ENCODE data around the gene MRPL47. TPM values are rescaled to one million over a fixed set of nuclear protein-coding genes. Genes with fewer than 3 reads are reported as not detected.

MRPL47 gene
- total and polyA plus RNA-seq, 2 experiments from 2014 or later, result 46.7 to 229 TPM

- Mint-ChIP-seq H3K27me3 (ENCODE audit: insufficient read depth, low read depth, poor library complexity) (peaks cover 1% of the 10 kb centered on the region), H3K36me3 (ENCODE audit: low read depth) (no peaks in the 10 kb centered on the region), H3K4me3 (no peak overlapping the region), H3K4me1 (peaks cover 5% of the 10 kb centered on the region; the same call in 1 of the 3 replicates), H3K9me3 (no peaks in the 10 kb centered on the region), H3K27ac (no peak overlapping the region)
- Histone ChIP-seq H3K36me3 (ENCODE audit: insufficient read depth) (no peaks in the 10 kb centered on the region), H3K4me1 (ENCODE audit: insufficient read depth) (no peaks in the 10 kb centered on the region), H3K79me2 (replicated peaks; ENCODE audit: insufficient read depth) (no peaks in the 10 kb centered on the region), H3K9me2 (ENCODE audit: insufficient read depth) (no peaks in the 10 kb centered on the region), H3K4me2 (no peak overlapping the region), H3F3A (replicated peaks; ENCODE audit: low read depth) (no peaks in the 10 kb centered on the region), H3K4me3 (no peak overlapping the region), H3K27me3 (ENCODE audit: insufficient read depth) (no peaks in the 10 kb centered on the region), H3K27ac (ENCODE audit: low read depth) (no peak overlapping the region), H4K20me1 (replicated peaks; ENCODE audit: insufficient read depth) (no peaks in the 10 kb centered on the region), H2AFZ (peak overlapping the region; percentile 32; the same call in 1 of the 2 replicates)
- DNase-seq (ENCODE audit: low spot score) (no peak), ATAC-seq (no peak)
- TF ChIP-seq, protein P1, sequence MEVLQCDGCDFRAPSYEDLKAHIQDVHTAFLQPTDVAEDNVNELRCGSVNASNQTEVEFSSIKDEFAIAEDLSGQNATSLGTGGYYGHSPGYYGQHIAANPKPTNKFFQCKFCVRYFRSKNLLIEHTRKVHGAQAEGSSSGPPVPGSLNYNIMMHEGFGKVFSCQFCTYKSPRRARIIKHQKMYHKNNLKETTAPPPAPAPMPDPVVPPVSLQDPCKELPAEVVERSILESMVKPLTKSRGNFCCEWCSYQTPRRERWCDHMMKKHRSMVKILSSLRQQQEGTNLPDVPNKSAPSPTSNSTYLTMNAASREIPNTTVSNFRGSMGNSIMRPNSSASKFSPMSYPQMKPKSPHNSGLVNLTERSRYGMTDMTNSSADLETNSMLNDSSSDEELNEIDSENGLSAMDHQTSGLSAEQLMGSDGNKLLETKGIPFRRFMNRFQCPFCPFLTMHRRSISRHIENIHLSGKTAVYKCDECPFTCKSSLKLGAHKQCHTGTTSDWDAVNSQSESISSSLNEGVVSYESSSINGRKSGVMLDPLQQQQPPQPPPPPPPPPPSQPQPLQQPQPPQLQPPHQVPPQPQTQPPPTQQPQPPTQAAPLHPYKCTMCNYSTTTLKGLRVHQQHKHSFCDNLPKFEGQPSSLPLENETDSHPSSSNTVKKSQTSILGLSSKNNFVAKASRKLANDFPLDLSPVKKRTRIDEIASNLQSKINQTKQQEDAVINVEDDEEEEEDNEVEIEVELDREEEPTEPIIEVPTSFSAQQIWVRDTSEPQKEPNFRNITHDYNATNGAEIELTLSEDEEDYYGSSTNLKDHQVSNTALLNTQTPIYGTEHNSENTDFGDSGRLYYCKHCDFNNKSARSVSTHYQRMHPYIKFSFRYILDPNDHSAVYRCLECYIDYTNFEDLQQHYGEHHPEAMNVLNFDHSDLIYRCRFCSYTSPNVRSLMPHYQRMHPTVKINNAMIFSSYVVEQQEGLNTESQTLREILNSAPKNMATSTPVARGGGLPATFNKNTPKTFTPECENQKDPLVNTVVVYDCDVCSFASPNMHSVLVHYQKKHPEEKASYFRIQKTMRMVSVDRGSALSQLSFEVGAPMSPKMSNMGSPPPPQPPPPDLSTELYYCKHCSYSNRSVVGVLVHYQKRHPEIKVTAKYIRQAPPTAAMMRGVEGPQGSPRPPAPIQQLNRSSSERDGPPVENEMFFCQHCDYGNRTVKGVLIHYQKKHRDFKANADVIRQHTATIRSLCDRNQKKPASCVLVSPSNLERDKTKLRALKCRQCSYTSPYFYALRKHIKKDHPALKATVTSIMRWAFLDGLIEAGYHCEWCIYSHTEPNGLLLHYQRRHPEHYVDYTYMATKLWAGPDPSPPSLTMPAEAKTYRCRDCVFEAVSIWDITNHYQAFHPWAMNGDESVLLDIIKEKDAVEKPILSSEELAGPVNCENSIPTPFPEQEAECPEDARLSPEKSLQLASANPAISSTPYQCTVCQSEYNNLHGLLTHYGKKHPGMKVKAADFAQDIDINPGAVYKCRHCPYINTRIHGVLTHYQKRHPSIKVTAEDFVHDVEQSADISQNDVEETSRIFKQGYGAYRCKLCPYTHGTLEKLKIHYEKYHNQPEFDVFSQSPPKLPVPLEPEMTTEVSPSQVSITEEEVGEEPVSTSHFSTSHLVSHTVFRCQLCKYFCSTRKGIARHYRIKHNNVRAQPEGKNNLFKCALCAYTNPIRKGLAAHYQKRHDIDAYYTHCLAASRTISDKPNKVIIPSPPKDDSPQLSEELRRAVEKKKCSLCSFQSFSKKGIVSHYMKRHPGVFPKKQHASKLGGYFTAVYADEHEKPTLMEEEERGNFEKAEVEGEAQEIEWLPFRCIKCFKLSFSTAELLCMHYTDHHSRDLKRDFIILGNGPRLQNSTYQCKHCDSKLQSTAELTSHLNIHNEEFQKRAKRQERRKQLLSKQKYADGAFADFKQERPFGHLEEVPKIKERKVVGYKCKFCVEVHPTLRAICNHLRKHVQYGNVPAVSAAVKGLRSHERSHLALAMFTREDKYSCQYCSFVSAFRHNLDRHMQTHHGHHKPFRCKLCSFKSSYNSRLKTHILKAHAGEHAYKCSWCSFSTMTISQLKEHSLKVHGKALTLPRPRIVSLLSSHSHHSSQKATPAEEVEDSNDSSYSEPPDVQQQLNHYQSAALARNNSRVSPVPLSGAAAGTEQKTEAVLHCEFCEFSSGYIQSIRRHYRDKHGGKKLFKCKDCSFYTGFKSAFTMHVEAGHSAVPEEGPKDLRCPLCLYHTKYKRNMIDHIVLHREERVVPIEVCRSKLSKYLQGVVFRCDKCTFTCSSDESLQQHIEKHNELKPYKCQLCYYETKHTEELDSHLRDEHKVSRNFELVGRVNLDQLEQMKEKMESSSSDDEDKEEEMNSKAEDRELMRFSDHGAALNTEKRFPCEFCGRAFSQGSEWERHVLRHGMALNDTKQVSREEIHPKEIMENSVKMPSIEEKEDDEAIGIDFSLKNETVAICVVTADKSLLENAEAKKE (CRISPR knock-in tag; IDR thresholded peaks at IDR 0.05), result no peak
- TF ChIP-seq EZH2phosphoT487 (IDR thresholded peaks at IDR 0.05; ENCODE audit: unreplicated experiment), result no peak
Observed at GRCh38 chr3:179551349-179552105, 52.9 kb downstream of the MRPL47 start.

DNA sequence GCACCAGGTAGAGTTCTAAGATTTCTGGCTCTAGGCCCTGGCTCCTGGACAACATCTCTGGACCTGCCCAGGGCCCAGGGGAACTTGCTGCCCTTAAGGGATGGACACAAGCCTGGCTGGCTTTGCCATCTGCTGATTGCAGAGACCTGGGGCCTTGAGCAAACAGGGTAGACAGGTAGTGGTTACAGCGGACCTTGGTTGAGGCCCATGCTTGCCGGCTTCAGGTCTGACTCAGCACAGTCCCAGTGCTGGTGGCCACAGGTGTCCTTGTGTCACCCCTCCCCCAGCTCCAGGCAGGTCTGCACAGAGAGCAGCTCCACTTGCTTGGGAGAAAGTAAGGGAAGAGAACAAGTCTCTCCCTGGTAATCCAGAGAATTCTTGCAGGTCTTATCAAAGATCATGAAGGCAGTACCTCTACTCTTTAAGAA lies 57.6 kb downstream of the MRPL47 start:
- no peaks in the 10 kb centered on the region for H3K9me3 Mint-ChIP-seq
- Histone ChIP-seq H3K27ac (ENCODE audit: low read depth) (no peak overlapping the region), H3K4me1 (ENCODE audit: insufficient read depth) (no peaks in the 10 kb centered on the region), H3K36me3 (ENCODE audit: insufficient read depth) (no peaks in the 10 kb centered on the region), H3K4me3 (no peak overlapping the region), H3K27me3 (ENCODE audit: insufficient read depth) (no peaks in the 10 kb centered on the region), H2AFZ (peak overlapping the region; percentile 63; the same call in 1 of the 2 replicates), H3K4me2 (no peak overlapping the region), H4K20me1 (replicated peaks; ENCODE audit: insufficient read depth) (no peaks in the 10 kb centered on the region), H3K79me2 (replicated peaks; ENCODE audit: insufficient read depth) (no peaks in the 10 kb centered on the region), H3K9me2 (ENCODE audit: insufficient read depth) (0 out of 2 replicates have a peak, but pooled peaks cover 2% of the 10 kb centered on the region), H3F3A (replicated peaks; ENCODE audit: low read depth) (no peaks in the 10 kb centered on the region)
- H3K4me3 Mint-ChIP-seq, result no peak overlapping the region
- no peaks in the 10 kb centered on the region for H3K36me3 Mint-ChIP-seq (ENCODE audit: low read depth)
- H3K4me1 Mint-ChIP-seq, result peaks cover 5% of the 10 kb centered on the region; the same call in 1 of the 3 replicates
- DNase-seq (ENCODE audit: low spot score), result no peak
- peaks cover 1% of the 10 kb centered on the region for H3K27me3 Mint-ChIP-seq (ENCODE audit: insufficient read depth, low read depth, poor library complexity)
- no peak for ATAC-seq
- H3K27ac Mint-ChIP-seq, result peak overlapping the region; percentile 61; the same call in 1 of the 2 replicates
- TF ChIP-seq STAT1 (IDR thresholded peaks at IDR 0.05; ENCODE audit: unreplicated experiment) (no peak), ZNF331 (CRISPR knock-in tag; IDR thresholded peaks at IDR 0.05; ENCODE audit: low read depth) (no peak), POLR2AphosphoS5 (IDR thresholded peaks at IDR 0.05; ENCODE audit: low read depth) (no peak), NANOG (IDR thresholded peaks at IDR 0.05; ENCODE audit: borderline replicate concordance) (no peak)

All from GM23338 (cell line).